ENCODE data around the gene INF2.

INF2 gene

DNA sequence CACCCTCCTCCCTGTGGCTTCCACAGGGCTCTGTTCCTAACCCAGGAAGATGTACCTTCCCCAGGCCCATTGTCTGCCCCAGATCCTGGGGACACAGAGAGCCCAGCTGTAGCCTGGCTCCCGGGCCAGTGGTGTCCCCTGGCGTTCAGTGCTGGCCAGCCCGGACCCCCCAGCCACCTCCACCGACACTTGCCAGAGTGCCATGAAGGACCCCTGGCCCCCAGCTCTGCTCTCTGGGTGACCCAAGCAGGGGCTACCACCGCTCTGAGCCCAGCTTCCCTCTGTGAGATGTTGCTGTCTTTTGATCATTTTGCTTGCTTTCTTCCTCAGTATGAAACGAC, 6.2 kb downstream of the INF2 start:
- no peak for DNase-seq (ENCODE audit: low spot score)
- WGBS, 2 donors (ENCODE audit: extremely low coverage in 2 of 2, insufficient read length in 2 of 2, insufficient replicate concordance in 1 of 2): no CpG with 5 or more reads among the region's 6 CpGs

DNA sequence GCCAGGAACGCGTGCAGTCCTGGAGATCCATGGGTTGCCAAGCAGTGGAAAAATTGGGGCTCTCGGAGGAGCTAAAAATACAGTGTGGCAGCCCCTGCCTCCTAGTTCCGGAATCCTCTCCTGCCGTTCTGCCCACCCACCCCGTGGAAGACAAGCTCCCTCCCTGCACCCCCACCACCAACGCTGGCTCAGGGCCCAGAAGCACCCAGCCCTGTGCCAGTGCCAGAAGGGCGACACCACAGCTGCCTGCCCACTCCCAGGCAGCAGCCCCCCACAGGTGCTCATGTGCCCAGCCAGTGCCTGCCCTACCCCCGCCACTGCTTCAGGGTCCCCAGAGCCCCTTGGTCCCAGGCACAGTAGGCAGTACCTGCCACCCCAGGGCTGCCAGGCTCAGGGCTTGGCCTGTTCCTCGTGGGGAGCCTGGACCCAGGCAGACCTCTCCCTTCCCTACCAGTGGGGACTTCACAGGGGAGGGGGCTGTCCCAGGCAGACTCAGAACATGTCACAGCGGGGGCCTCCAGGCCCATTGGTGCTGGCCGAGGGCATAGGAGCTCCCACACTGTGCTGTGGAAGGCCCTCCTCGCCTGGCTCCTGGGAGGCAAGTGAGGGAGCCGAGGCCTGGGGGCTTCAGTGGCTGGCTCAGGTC, 7.4 kb downstream of the INF2 start:
- H2BK120ac ChIP-seq (ENCODE audit: low read depth, low read length): no peak overlapping the region
- WGBS, 2 donors (ENCODE audit: extremely low coverage in 2 of 2, insufficient read length in 2 of 2, insufficient replicate concordance in 1 of 2): no CpG with 5 or more reads among the region's 14 CpGs
- H3K27me3 ChIP-seq (ENCODE audit: control insufficient read depth in 3 of 3, insufficient read depth in 3 of 3, low read depth in 1 of 3, low read length in 3 of 3): no peaks in the 10 kb centered on the region
- peaks cover 13 to 25% of the 10 kb centered on the region in 2 donors for H3K4me1 ChIP-seq (ENCODE audit: control insufficient read depth in 2 of 2, insufficient read depth in 1 of 2, low read depth in 1 of 2, low read length in 2 of 2)
- H3K4ac ChIP-seq (ENCODE audit: low read length): no peak overlapping the region
- H3K23ac ChIP-seq (ENCODE audit: low read depth, low read length, poor library complexity): peak overlapping the region; percentile 73
- H2BK5ac ChIP-seq (ENCODE audit: low read length): no peak overlapping the region
- peaks cover 6 to 15% of the 10 kb centered on the region in 2 donors for H3K36me3 ChIP-seq (replicated peaks in 1 of 2; ENCODE audit: control insufficient read depth in 2 of 2, insufficient read depth in 2 of 2, low read length in 2 of 2)
- peak overlapping the region; percentile 60 for H3K9ac ChIP-seq (ENCODE audit: low read depth, low read length, poor library complexity)
- peak overlapping the region; percentile 84 for H2AK5ac ChIP-seq (ENCODE audit: low read depth, low read length)
- no peaks in the 10 kb centered on the region for H3K9me3 ChIP-seq (replicated peaks in 1 of 2; ENCODE audit: control insufficient read depth in 2 of 2, insufficient read depth in 1 of 2, low read depth in 1 of 2, low read length in 2 of 2)
- H3K14ac ChIP-seq (ENCODE audit: low read length): peak overlapping the region; percentile 38
- H2BK15ac ChIP-seq (ENCODE audit: low read length): peak overlapping the region; percentile 19
- peak overlapping the region; percentile 71 for H3K18ac ChIP-seq (ENCODE audit: low read length)
- H2AFZ ChIP-seq (ENCODE audit: low read length): no peak overlapping the region
- no peak overlapping the region for H2BK12ac ChIP-seq (ENCODE audit: low read length)
- H3K79me1 ChIP-seq (ENCODE audit: low read depth, low read length): peaks cover 32% of the 10 kb centered on the region
- DNase-seq (ENCODE audit: low spot score): no peak
- H4K8ac ChIP-seq (ENCODE audit: low read depth, low read length): no peak overlapping the region
- no peak overlapping the region for H3K4me3 ChIP-seq (ENCODE audit: low read length in 2 of 2)
- H4K91ac ChIP-seq (ENCODE audit: low read depth, low read length, poor library complexity): no peak overlapping the region
- H3K27ac ChIP-seq (replicated peaks; ENCODE audit: low read length): no peak overlapping the region
- no peak overlapping the region for H3K4me2 ChIP-seq (ENCODE audit: insufficient read depth, low read length, poor library complexity, severe bottlenecking)

More for the DNA sequence above, 6.2 kb downstream of the INF2 start:
- H3K4ac ChIP-seq (ENCODE audit: low read length): no peak overlapping the region
- H3K4me3 ChIP-seq (ENCODE audit: low read length in 2 of 2): no peak overlapping the region
- no peaks in the 10 kb centered on the region for H3K27me3 ChIP-seq (ENCODE audit: control insufficient read depth in 3 of 3, insufficient read depth in 3 of 3, low read depth in 1 of 3, low read length in 3 of 3)
- peak overlapping the region; percentile 97 for H2AK5ac ChIP-seq (ENCODE audit: low read depth, low read length)
- H2AFZ ChIP-seq (ENCODE audit: low read length): no peak overlapping the region
- H3K79me1 ChIP-seq (ENCODE audit: low read depth, low read length): peaks cover 38% of the 10 kb centered on the region
- peaks cover 13 to 31% of the 10 kb centered on the region in 2 donors for H3K4me1 ChIP-seq (ENCODE audit: control insufficient read depth in 2 of 2, insufficient read depth in 1 of 2, low read depth in 1 of 2, low read length in 2 of 2)
- H3K18ac ChIP-seq (ENCODE audit: low read length): no peak overlapping the region
- H2BK12ac ChIP-seq (ENCODE audit: low read length): no peak overlapping the region
- H3K27ac ChIP-seq (replicated peaks; ENCODE audit: low read length): no peak overlapping the region
- H2BK5ac ChIP-seq (ENCODE audit: low read length): no peak overlapping the region
- H2BK120ac ChIP-seq (ENCODE audit: low read depth, low read length): no peak overlapping the region
- H3K4me2 ChIP-seq (ENCODE audit: insufficient read depth, low read length, poor library complexity, severe bottlenecking): no peak overlapping the region
- no peaks in the 10 kb centered on the region for H3K9me3 ChIP-seq (replicated peaks in 1 of 2; ENCODE audit: control insufficient read depth in 2 of 2, insufficient read depth in 1 of 2, low read depth in 1 of 2, low read length in 2 of 2)
- no peak overlapping the region for H3K14ac ChIP-seq (ENCODE audit: low read length)
- peak overlapping the region; percentile 99 for H2BK15ac ChIP-seq (ENCODE audit: low read length)
- peaks cover 6 to 15% of the 10 kb centered on the region in 2 donors for H3K36me3 ChIP-seq (replicated peaks in 1 of 2; ENCODE audit: control insufficient read depth in 2 of 2, insufficient read depth in 2 of 2, low read length in 2 of 2)
- H3K23ac ChIP-seq (ENCODE audit: low read depth, low read length, poor library complexity): peak overlapping the region; percentile 2
- no peak overlapping the region for H4K91ac ChIP-seq (ENCODE audit: low read depth, low read length, poor library complexity)
- H4K8ac ChIP-seq (ENCODE audit: low read depth, low read length): no peak overlapping the region
- no peak overlapping the region for H3K9ac ChIP-seq (ENCODE audit: low read depth, low read length, poor library complexity)

DNA sequence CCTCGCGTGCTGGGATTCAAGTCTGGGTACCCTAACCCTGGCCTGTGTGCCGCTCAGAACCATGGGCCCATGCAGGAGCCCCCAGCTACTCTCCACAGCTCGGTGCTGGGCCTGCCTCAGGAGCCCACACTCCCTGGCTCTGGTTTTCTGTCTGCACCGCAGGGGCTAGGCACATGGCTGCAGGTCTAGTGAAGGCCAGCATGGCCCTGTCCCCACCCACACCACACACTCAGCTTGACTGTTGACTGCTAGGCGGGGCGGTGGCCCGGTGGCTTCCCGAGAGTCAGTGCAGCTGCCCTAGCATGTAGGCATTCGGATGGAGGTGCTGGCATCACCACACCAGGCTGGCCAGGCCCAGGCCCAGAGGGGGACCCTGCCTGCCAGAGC, 7.9 kb downstream of the INF2 start:
- Histone ChIP-seq H3K23ac (ENCODE audit: low read depth, low read length, poor library complexity) (peak overlapping the region; percentile 73), H3K18ac (ENCODE audit: low read length) (peak overlapping the region; percentile 20), H2BK15ac (ENCODE audit: low read length) (peak overlapping the region; percentile 19), H3K36me3 (replicated peaks in 1 of 2; ENCODE audit: control insufficient read depth in 2 of 2, insufficient read depth in 2 of 2, low read length in 2 of 2) (peaks cover 6 to 15% of the 10 kb centered on the region in 2 donors), H3K9me3 (replicated peaks in 1 of 2; ENCODE audit: control insufficient read depth in 2 of 2, insufficient read depth in 1 of 2, low read depth in 1 of 2, low read length in 2 of 2) (no peaks in the 10 kb centered on the region), H3K79me1 (ENCODE audit: low read depth, low read length) (peaks cover 30% of the 10 kb centered on the region), H3K27me3 (ENCODE audit: control insufficient read depth in 3 of 3, insufficient read depth in 3 of 3, low read depth in 1 of 3, low read length in 3 of 3) (no peaks in the 10 kb centered on the region), H3K27ac (replicated peaks; ENCODE audit: low read length) (no peak overlapping the region), H4K91ac (ENCODE audit: low read depth, low read length, poor library complexity) (no peak overlapping the region), H3K4me3 (ENCODE audit: low read length in 2 of 2) (no peak overlapping the region), H2AK5ac (ENCODE audit: low read depth, low read length) (peak overlapping the region; percentile 84), H3K4ac (ENCODE audit: low read length) (peak overlapping the region; percentile 66), H3K4me2 (ENCODE audit: insufficient read depth, low read length, poor library complexity, severe bottlenecking) (no peak overlapping the region), H2BK120ac (ENCODE audit: low read depth, low read length) (no peak overlapping the region), H3K14ac (ENCODE audit: low read length) (no peak overlapping the region), H3K4me1 (ENCODE audit: control insufficient read depth in 2 of 2, insufficient read depth in 1 of 2, low read depth in 1 of 2, low read length in 2 of 2) (peaks cover 13 to 25% of the 10 kb centered on the region in 2 donors), H2BK12ac (ENCODE audit: low read length) (no peak overlapping the region), H4K8ac (ENCODE audit: low read depth, low read length) (no peak overlapping the region), H2BK5ac (ENCODE audit: low read length) (no peak overlapping the region), H2AFZ (ENCODE audit: low read length) (no peak overlapping the region), H3K9ac (ENCODE audit: low read depth, low read length, poor library complexity) (no peak overlapping the region)
- WGBS, 2 donors (ENCODE audit: extremely low coverage in 2 of 2, insufficient read length in 2 of 2, insufficient replicate concordance in 1 of 2): no CpG with 5 or more reads among the region's 10 CpGs
- no peak for DNase-seq (ENCODE audit: low spot score)

DNA sequence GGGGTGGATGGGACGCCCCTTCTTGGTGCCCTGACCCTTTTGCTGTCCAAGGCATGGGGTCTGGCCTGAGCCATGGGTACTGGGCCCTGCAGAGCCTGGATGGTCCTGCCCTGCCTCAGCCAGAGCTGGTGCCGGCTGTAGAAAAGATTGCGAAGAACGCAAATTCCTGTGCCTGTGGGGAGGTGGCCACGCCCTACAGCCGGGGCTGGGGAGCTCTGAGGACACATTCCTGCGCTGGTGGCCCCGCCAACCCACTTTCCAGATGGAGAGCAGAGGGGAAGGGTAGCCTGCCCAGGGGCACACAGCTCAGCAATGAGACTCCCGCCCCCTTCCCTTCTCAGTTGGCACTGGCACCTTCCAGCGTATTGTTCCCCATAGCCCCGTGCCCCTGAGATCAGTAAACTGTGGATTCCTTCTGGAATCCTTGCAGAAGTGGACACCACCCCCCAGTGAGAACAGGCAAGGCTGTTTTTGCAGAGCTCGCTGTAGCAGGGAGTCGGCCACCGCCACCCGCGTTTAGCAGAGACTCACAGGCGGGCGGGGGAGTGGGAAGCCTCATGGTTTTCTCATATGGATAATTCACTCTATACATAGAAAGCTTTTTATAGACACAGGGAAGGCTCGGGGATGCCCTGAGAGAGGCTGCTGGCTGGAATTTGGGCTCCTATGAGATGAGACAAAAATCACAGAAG, 8.6 kb downstream of the INF2 start:
- H3K36me3 ChIP-seq (replicated peaks in 1 of 2; ENCODE audit: control insufficient read depth in 2 of 2, insufficient read depth in 2 of 2, low read length in 2 of 2): peaks cover 9 to 21% of the 10 kb centered on the region in 2 donors

More for the DNA sequence above, 8.6 kb downstream of the INF2 start:
- peak overlapping the region; percentile 22 for H3K27ac ChIP-seq (replicated peaks; ENCODE audit: low read length)
- no peak overlapping the region for H2BK120ac ChIP-seq (ENCODE audit: low read depth, low read length)
- H3K4me3 ChIP-seq (ENCODE audit: low read length in 2 of 2): no peak overlapping the region
- DNase-seq (ENCODE audit: low spot score): no peak
- H3K4ac ChIP-seq (ENCODE audit: low read length): peak overlapping the region; percentile 66
- peak overlapping the region; percentile 84 for H2AK5ac ChIP-seq (ENCODE audit: low read depth, low read length)
- peaks cover 13 to 25% of the 10 kb centered on the region in 2 donors for H3K4me1 ChIP-seq (ENCODE audit: control insufficient read depth in 2 of 2, insufficient read depth in 1 of 2, low read depth in 1 of 2, low read length in 2 of 2)
- peak overlapping the region; percentile 96 for H4K8ac ChIP-seq (ENCODE audit: low read depth, low read length)
- peaks cover 27% of the 10 kb centered on the region for H3K79me1 ChIP-seq (ENCODE audit: low read depth, low read length)
- peak overlapping the region; percentile 71 for H3K18ac ChIP-seq (ENCODE audit: low read length)
- H3K4me2 ChIP-seq (ENCODE audit: insufficient read depth, low read length, poor library complexity, severe bottlenecking): no peak overlapping the region
- no peak overlapping the region for H4K91ac ChIP-seq (ENCODE audit: low read depth, low read length, poor library complexity)
- no CpG with 5 or more reads among the region's 19 CpGs for WGBS, 2 donors (ENCODE audit: extremely low coverage in 2 of 2, insufficient read length in 2 of 2, insufficient replicate concordance in 1 of 2)
- no peak overlapping the region for H3K23ac ChIP-seq (ENCODE audit: low read depth, low read length, poor library complexity)
- H3K14ac ChIP-seq (ENCODE audit: low read length): peak overlapping the region; percentile 89
- H3K9ac ChIP-seq (ENCODE audit: low read depth, low read length, poor library complexity): no peak overlapping the region
- H2BK12ac ChIP-seq (ENCODE audit: low read length): peak overlapping the region; percentile 22
- no peaks in the 10 kb centered on the region for H3K9me3 ChIP-seq (replicated peaks in 1 of 2; ENCODE audit: control insufficient read depth in 2 of 2, insufficient read depth in 1 of 2, low read depth in 1 of 2, low read length in 2 of 2)
- peak overlapping the region; percentile 84 for H2BK5ac ChIP-seq (ENCODE audit: low read length)
- no peak overlapping the region for H2AFZ ChIP-seq (ENCODE audit: low read length)
- H3K27me3 ChIP-seq (ENCODE audit: control insufficient read depth in 3 of 3, insufficient read depth in 3 of 3, low read depth in 1 of 3, low read length in 3 of 3): no peaks in the 10 kb centered on the region
- H2BK15ac ChIP-seq (ENCODE audit: low read length): peak overlapping the region; percentile 26
